PC-3 (cell line): ENCODE results near the gene NCOA1. TPM values are rescaled to one million over a fixed set of nuclear protein-coding genes. Genes with fewer than 3 reads are reported as not detected.

Source experiments
- ATAC-seq: fragments of 200-7000 bp; cut with Tn5 transposase; 2 replicates; pipeline ENCODE4 v1.9.1; 2020; ENCODE audit warnings: mild to moderate bottlenecking, moderate library complexity
- BruUV-seq: library from RNA; stranded (reverse); fragments of 400-500 nt; replicated peaks from 2 replicates; lab custom pipeline; 2021; lab: Mats Ljungman, UMichigan
- CTCF ChIA-PET: fragments of 300-600 bp; sonication (Branson Sonifier 250); formaldehyde crosslinking; loops from one replicate; lab custom pipeline; 2022; ENCODE audit warnings: antibody characterized with exemption; lab: Charles Lee
- POLR2A ChIA-PET: fragments of 300-600 bp; sonication (Branson Sonifier 250); formaldehyde crosslinking; loops from one replicate; lab custom pipeline; 2022; ENCODE audit warnings: antibody characterized with exemption; ENCODE audit not compliant: unreplicated experiment; lab: Charles Lee
- DNase-seq: peaks from one replicate; pipeline ENCODE4 v3.0.0-alpha.2; 2015
- H2AFZ ChIP-seq: fragments of 300-600 bp; sonication (generic); 2 replicates; pipeline ENCODE4 v1.6.0; 2016; ENCODE audit warnings: antibody characterized with exemption, low read length
- H3F3A ChIP-seq: fragments of 300-600 bp; sonication (generic); one replicate; pipeline ENCODE4 v1.6.0; 2017; ENCODE audit warnings: antibody characterized with exemption, low read length, control low read depth, mild to moderate bottlenecking; ENCODE audit not compliant: unreplicated experiment
- H3K27ac ChIP-seq: fragments of 300-600 bp; sonication (generic); 2 replicates; pipeline ENCODE4 v1.5.1; 2016; ENCODE audit warnings: mild to moderate bottlenecking, low read length
- H3K27me3 ChIP-seq: fragments of 300-600 bp; sonication (generic); 2 replicates; pipeline ENCODE4 v1.6.1; 2016; ENCODE audit warnings: low read length, mixed read lengths
- H3K36me3 ChIP-seq: fragments of 300-600 bp; sonication (generic); 2 replicates; pipeline ENCODE4 v1.6.1; 2016; ENCODE audit warnings: low read depth, mixed run types, low read length, mixed read lengths
- H3K4me1 ChIP-seq: fragments of 300-600 bp; sonication (generic); 2 replicates; pipeline ENCODE4 v1.5.1; 2016; ENCODE audit warnings: low read length; ENCODE audit not compliant: insufficient read depth
- H3K4me2 ChIP-seq: fragments of 300-600 bp; sonication (generic); 2 replicates; pipeline ENCODE4 v1.6.0; 2016; ENCODE audit warnings: low read length
- H3K4me3 ChIP-seq: fragments of 300-600 bp; sonication (generic); 2 replicates; pipeline ENCODE4 v1.5.1; 2016; ENCODE audit warnings: mild to moderate bottlenecking, low read length, mixed read lengths
- H3K79me2 ChIP-seq: fragments of 300-600 bp; sonication (generic); 2 replicates; pipeline ENCODE4 v1.6.1; 2017; ENCODE audit warnings: low read length, mixed read lengths
- H3K9ac ChIP-seq: fragments of 300-600 bp; sonication (generic); 2 replicates; pipeline ENCODE4 v1.6.0; 2016; ENCODE audit warnings: mild to moderate bottlenecking, low read length
- H3K9me2 ChIP-seq: fragments of 300-600 bp; sonication (generic); replicated peaks from 2 replicates; pipeline ENCODE4 v1.6.1; 2016; ENCODE audit warnings: mixed run types, low read length, mixed read lengths
- H3K9me3 ChIP-seq: fragments of 300-600 bp; sonication (generic); 2 replicates; pipeline ENCODE4 v1.6.1; 2016; ENCODE audit warnings: low read length, mixed read lengths
- H4K20me1 ChIP-seq: fragments of 300-600 bp; sonication (generic); 2 replicates; pipeline ENCODE4 v1.6.1; 2016; ENCODE audit warnings: low read length, mixed read lengths
- EZH2 ChIP-seq: fragments of 300-600 bp; sonication (generic); IDR thresholded peaks from one replicate; pipeline ENCODE4 v1.6.1; 2017; ENCODE audit warnings: antibody characterized with exemption, mild to moderate bottlenecking, low read length; ENCODE audit not compliant: unreplicated experiment
- EZH2phosphoT487 ChIP-seq: fragments of 300-600 bp; sonication (generic); IDR thresholded peaks from 2 replicates; pipeline ENCODE4 v1.6.1; 2018; ENCODE audit warnings: mild to moderate bottlenecking, antibody characterized with exemption, low read length, borderline replicate concordance
- intact Hi-C: fragments of 100-400 bp; cut with micrococcal nuclease; formaldehyde crosslinking; loops from 2 replicates; pipeline ENCODE4 v1.9.0; 2023
- total RNA-seq: library from RNA; depleted of rRNA; stranded (reverse); fragments of >200 nt; gene quantifications from 2 replicates; pipeline ENCODE4 v1.2.3, GENCODE V29; 2014
- TF ChIP-seq, protein P1 (sequence below): fragments of 300-600 bp; sonication (generic); conservative IDR thresholded peaks from 2 replicates; pipeline ENCODE4 v1.5.1; 2017; ENCODE audit warnings: antibody characterized with exemption, low read depth, mild to moderate bottlenecking, low read length

NCOA1 gene
- total RNA-seq, 1 experiment from 2014 or later, result 7.5 TPM

DNA sequence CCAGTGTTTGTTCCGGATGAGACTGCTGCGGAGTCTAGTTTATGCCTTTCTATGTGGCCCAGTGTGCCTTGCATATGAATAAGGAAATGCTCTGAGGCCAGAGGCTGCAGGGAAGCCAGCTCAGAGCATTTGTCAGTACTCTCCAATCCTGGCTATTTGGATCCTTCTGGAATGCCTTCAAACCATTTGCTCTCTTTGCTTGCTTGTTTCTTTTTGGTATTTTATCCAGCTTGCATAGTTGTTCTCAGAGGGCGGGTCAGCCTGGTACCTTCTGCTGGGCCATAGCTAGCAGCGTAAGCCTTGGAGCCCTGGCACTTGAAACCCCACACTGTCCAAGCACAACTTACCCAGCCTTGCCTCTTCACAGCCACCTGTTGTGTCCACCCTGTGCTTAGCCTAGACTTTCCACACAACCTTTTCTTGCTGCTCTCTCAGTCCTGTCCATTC is 322.7 kb downstream of the NCOA1 start:
- TF ChIP-seq EZH2phosphoT487 (no peak), EZH2 (no peak)
- TF ChIP-seq, protein P1, sequence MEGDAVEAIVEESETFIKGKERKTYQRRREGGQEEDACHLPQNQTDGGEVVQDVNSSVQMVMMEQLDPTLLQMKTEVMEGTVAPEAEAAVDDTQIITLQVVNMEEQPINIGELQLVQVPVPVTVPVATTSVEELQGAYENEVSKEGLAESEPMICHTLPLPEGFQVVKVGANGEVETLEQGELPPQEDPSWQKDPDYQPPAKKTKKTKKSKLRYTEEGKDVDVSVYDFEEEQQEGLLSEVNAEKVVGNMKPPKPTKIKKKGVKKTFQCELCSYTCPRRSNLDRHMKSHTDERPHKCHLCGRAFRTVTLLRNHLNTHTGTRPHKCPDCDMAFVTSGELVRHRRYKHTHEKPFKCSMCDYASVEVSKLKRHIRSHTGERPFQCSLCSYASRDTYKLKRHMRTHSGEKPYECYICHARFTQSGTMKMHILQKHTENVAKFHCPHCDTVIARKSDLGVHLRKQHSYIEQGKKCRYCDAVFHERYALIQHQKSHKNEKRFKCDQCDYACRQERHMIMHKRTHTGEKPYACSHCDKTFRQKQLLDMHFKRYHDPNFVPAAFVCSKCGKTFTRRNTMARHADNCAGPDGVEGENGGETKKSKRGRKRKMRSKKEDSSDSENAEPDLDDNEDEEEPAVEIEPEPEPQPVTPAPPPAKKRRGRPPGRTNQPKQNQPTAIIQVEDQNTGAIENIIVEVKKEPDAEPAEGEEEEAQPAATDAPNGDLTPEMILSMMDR, result no peak
- Histone ChIP-seq H3K27ac (no peak overlapping the region), H3K9ac (no peak overlapping the region), H3K4me3 (no peak overlapping the region), H3K27me3 (no peaks in the 10 kb centered on the region), H4K20me1 (0 out of 2 replicates have a peak, but pooled peaks cover 4% of the 10 kb centered on the region), H3K79me2 (peaks cover 61% of the 10 kb centered on the region), H3K4me2 (no peak overlapping the region), H2AFZ (no peak overlapping the region), H3K4me1 (peaks cover 20% of the 10 kb centered on the region), H3K9me3 (no peaks in the 10 kb centered on the region), H3K9me2 (no peaks in the 10 kb centered on the region), H3F3A (no peaks in the 10 kb centered on the region), H3K36me3 (peaks cover 33% of the 10 kb centered on the region; the same call in 1 of the 2 replicates)
- ChIA-PET CTCF (no interaction called here), POLR2A (no interaction called here)
- ATAC-seq, result no peak
- DNase-seq, result no peak
- intact Hi-C loops, result no loop called here
- BruUV-seq, result no TSS peak

DNA sequence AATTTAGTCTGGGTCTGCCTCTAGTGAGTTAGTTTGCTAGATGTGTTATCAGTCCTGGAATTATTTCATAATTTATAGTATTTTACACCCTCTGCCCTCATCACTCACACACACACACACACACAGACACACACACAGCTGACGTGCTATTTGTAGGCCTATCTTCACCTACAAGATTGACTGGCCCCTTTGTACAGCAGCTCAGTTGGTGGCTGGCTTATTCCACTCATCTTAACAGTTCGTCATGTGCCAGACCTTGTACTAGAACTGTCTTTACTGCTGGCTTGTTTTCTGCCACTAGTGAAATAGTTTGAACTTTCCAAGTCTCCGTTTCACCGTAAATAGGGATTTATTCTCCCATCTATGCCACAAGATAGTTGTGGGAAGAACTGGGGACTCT is 323.5 kb downstream of the NCOA1 start:
- intact Hi-C loops, result no loop called here
- Histone ChIP-seq H3K4me1 (peaks cover 12% of the 10 kb centered on the region), H3K4me3 (no peak overlapping the region), H3K9ac (no peak overlapping the region), H3K79me2 (peaks cover 53% of the 10 kb centered on the region), H3K36me3 (peaks cover 37% of the 10 kb centered on the region; the same call in 1 of the 2 replicates), H4K20me1 (0 out of 2 replicates have a peak, but pooled peaks cover 4% of the 10 kb centered on the region), H2AFZ (no peak overlapping the region), H3K4me2 (no peak overlapping the region), H3K9me3 (no peaks in the 10 kb centered on the region), H3K9me2 (no peaks in the 10 kb centered on the region), H3K27me3 (no peaks in the 10 kb centered on the region), H3K27ac (no peak overlapping the region), H3F3A (no peaks in the 10 kb centered on the region)
- ATAC-seq (no peak), DNase-seq (no peak)
- ChIA-PET CTCF (no interaction called here), POLR2A (no interaction called here)
- BruUV-seq, result no TSS peak
- TF ChIP-seq EZH2 (no peak), EZH2phosphoT487 (no peak)
- TF ChIP-seq, protein P1, result no peak

DNA sequence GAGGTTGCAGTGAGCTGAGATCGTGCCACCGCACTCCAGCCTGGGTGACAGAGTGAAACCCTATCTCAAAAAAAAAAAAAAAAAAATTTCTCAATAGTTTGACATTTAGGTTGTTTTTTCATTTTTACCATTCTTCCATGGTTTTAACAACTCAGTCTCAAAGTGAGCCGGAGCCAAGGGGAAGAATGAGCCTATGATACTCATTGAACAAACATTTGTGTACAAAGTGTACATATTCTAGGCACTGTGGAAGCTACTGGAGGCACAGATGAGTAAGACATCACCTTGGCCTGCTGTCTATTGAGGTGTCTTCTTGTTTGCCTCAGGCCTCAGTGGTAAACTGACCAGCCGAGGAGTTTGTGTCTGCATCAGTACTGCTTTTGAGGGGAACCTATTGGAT is 324.1 kb downstream of the NCOA1 start:
- H4K20me1 ChIP-seq, result 0 out of 2 replicates have a peak, but pooled peaks cover 4% of the 10 kb centered on the region

More for the DNA sequence above, 324.1 kb downstream of the NCOA1 start:
- Histone ChIP-seq H2AFZ (no peak overlapping the region), H3K9me3 (no peaks in the 10 kb centered on the region), H3K4me3 (no peak overlapping the region), H3F3A (no peaks in the 10 kb centered on the region), H3K36me3 (peaks cover 37% of the 10 kb centered on the region; the same call in 1 of the 2 replicates), H3K9ac (no peak overlapping the region), H3K27me3 (no peaks in the 10 kb centered on the region), H3K27ac (no peak overlapping the region), H3K4me1 (peaks cover 5% of the 10 kb centered on the region), H3K4me2 (no peak overlapping the region), H3K79me2 (peaks cover 46% of the 10 kb centered on the region), H3K9me2 (no peaks in the 10 kb centered on the region)
- DNase-seq (no peak), ATAC-seq (peak; percentile 33; the same call in 1 of the 2 replicates)
- intact Hi-C loops, result no loop called here
- ChIA-PET CTCF (no interaction called here), POLR2A (no interaction called here)
- no TSS peak for BruUV-seq
- no peak for TF ChIP-seq EZH2
- TF ChIP-seq, protein P1, result no peak
